Endothelial cell of umbilical vein (primary cell): Measurements from ENCODE around the gene SLC10A7. TPM values are rescaled to one million over a fixed set of nuclear protein-coding genes. Genes with fewer than 3 reads are reported as not detected.

Source experiments
- BruUV-seq: library from RNA; stranded (reverse); fragments of 400-500 nt; replicated peaks from 2 replicates; lab custom pipeline; 2021; lab: Mats Ljungman, UMichigan
- CTCF ChIA-PET: fragments of 300-600, 350-600 bp; sonication (Branson Sonifier 250); formaldehyde crosslinking; loops from one replicate; lab custom pipeline; 2021; ENCODE audit warnings: antibody characterized with exemption, inconsistent platforms; lab: Charles Lee
- POLR2A ChIA-PET: fragments of 300-600, 350-600 bp; sonication (Branson Sonifier 250); formaldehyde crosslinking; loops from one replicate; lab custom pipeline; 2021; ENCODE audit warnings: antibody characterized with exemption, inconsistent platforms; lab: Charles Lee
- DNase-seq: peaks from one replicate; pipeline ENCODE4 v3.0.0-alpha.2; 2011; ENCODE audit warnings: low read depth, low spot score
- FAIRE-seq: peaks from 2 replicates; lab custom pipeline; 2011; peaks lifted over from hg19 to GRCh38; lab: Jason Lieb, UNC
- H2AFZ ChIP-seq: 2 replicates; pipeline ENCODE4 v1.6.0; 2012; ENCODE audit warnings: low read depth, low read length, control low read depth, inconsistent platforms
- H3K27ac ChIP-seq: 2 replicates; pipeline ENCODE4 v1.5.1; 2011; ENCODE audit warnings: low read depth, mild to moderate bottlenecking, control low read depth, low read length, moderate library complexity; ENCODE audit not compliant: insufficient read depth
- H3K27me3 ChIP-seq, 2 experiments: 2 replicates each; pipeline versions ENCODE4 v1.6.0 to v1.6.1; 2011; ENCODE audit warnings: low read length in 2 of 2, mixed read lengths in 1 of 2; ENCODE audit not compliant: control insufficient read depth in 2 of 2, insufficient read depth in 2 of 2
- H3K36me3 ChIP-seq, 2 experiments: 2 replicates in 1 of 2; 3 replicates in 1 of 2; pipeline ENCODE4 v1.5.1; 2011; ENCODE audit warnings: low read length in 2 of 2, mild to moderate bottlenecking in 1 of 2, moderate library complexity in 1 of 2; ENCODE audit not compliant: control insufficient read depth in 2 of 2, insufficient read depth in 2 of 2; ENCODE audit errors: extremely low read depth in 1 of 2
- H3K4me1 ChIP-seq: 3 replicates; pipeline ENCODE4 v1.5.1; 2011; ENCODE audit warnings: mild to moderate bottlenecking, low read length; ENCODE audit not compliant: control insufficient read depth, insufficient read depth; ENCODE audit errors: extremely low read depth
- H3K4me2 ChIP-seq: 2 replicates; pipeline ENCODE4 v1.6.1; 2011; ENCODE audit warnings: low read length, control low read depth, mixed read lengths; ENCODE audit not compliant: insufficient read depth
- H3K4me3 ChIP-seq, 3 experiments: fragments of 200-600 bp in 1 of 3; sonication (generic), shearing (Covaris generic) in 1 of 3; replicated peaks in 1 of 3; 2 replicates each; pipeline ENCODE4 v1.5.1; 2011 to 2016; ENCODE audit warnings: control low read depth in 3 of 3, low read length in 3 of 3, mild to moderate bottlenecking in 2 of 3, inconsistent platforms in 1 of 3, low read depth in 1 of 3, moderate library complexity in 1 of 3; ENCODE audit not compliant: insufficient read depth in 1 of 3
- H3K79me2 ChIP-seq: 2 replicates; pipeline ENCODE4 v1.6.0; 2012; ENCODE audit warnings: low read length, inconsistent platforms; ENCODE audit not compliant: control insufficient read depth, insufficient read depth
- H3K9ac ChIP-seq: replicated peaks from 2 replicates; pipeline ENCODE3; 2011; ENCODE audit warnings: low read length, control low read depth; ENCODE audit not compliant: insufficient read depth; ENCODE audit errors: extremely low read depth
- H3K9me1 ChIP-seq: replicated peaks from 3 replicates; pipeline ENCODE4 v1.6.0; 2011; ENCODE audit warnings: mild to moderate bottlenecking, low read length; ENCODE audit not compliant: control insufficient read depth, insufficient read depth; ENCODE audit errors: extremely low read depth
- H3K9me3 ChIP-seq: replicated peaks from 2 replicates; pipeline ENCODE4 v1.5.1; 2012; ENCODE audit warnings: low read length, inconsistent platforms; ENCODE audit not compliant: control insufficient read depth, insufficient read depth
- H4K20me1 ChIP-seq: replicated peaks from 2 replicates; pipeline ENCODE3; 2011; ENCODE audit warnings: mild to moderate bottlenecking, low read length; ENCODE audit not compliant: control insufficient read depth, insufficient read depth; ENCODE audit errors: extremely low read depth
- EZH2 ChIP-seq: IDR thresholded peaks from 2 replicates; pipeline ENCODE4 v1.6.1; 2012; ENCODE audit warnings: borderline replicate concordance, low read depth, mild to moderate bottlenecking, moderate library complexity, low read length, inconsistent platforms; ENCODE audit not compliant: severe bottlenecking
- FOS ChIP-seq: IDR thresholded peaks from 2 replicates; pipeline ENCODE4 v1.6.1; 2011; ENCODE audit warnings: mild to moderate bottlenecking, low read length, moderate library complexity, borderline replicate concordance; ENCODE audit not compliant: insufficient read depth
- GATA2 ChIP-seq: IDR thresholded peaks from 2 replicates; pipeline ENCODE4 v1.7.0; 2011; ENCODE audit warnings: low read depth, mild to moderate bottlenecking, moderate library complexity, mixed read lengths, low read length; ENCODE audit not compliant: insufficient read length, insufficient read depth
- JUN ChIP-seq: IDR thresholded peaks from 2 replicates; pipeline ENCODE4 v1.6.1; 2011; ENCODE audit warnings: borderline replicate concordance, low read depth; ENCODE audit not compliant: insufficient read length, insufficient read depth
- MAX ChIP-seq: IDR thresholded peaks from 2 replicates; pipeline ENCODE4 v1.6.1; 2011; ENCODE audit not compliant: insufficient read depth, insufficient read length
- MYC ChIP-seq: IDR thresholded peaks from one replicate; pipeline ENCODE4 v1.6.1; 2011; ENCODE audit warnings: mild to moderate bottlenecking, low read depth, low read length
- POLR2A ChIP-seq: IDR thresholded peaks from 2 replicates; pipeline ENCODE4 v1.6.1; 2012; ENCODE audit warnings: low read depth, mild to moderate bottlenecking, control low read depth, low read length
- POLR2AphosphoS5 ChIP-seq: IDR thresholded peaks from 2 replicates; pipeline ENCODE4 v1.6.1; 2012; ENCODE audit warnings: low read depth, mild to moderate bottlenecking, control low read depth, low read length, moderate library complexity; ENCODE audit not compliant: insufficient read depth
- dilution Hi-C: fragments of 300-500 bp; cut with MboI; formaldehyde crosslinking; loops from one replicate; pipeline ENCODE4 v1.15.0; 2019; ENCODE audit warnings: low sequenced_read_pairs; ENCODE audit not compliant: extremely low pct_ligation_motif_present
- intact Hi-C: fragments of 100-400 bp; cut with micrococcal nuclease; formaldehyde crosslinking; loops from one replicate; pipeline ENCODE4 v1.10.0; 2022
- polyA plus RNA-seq, 4 experiments: library from polyadenylated mRNA; depleted of rRNA in 3 of 4; stranded (reverse) in 3 of 4; unstranded in 1 of 4; fragments of >200 nt; gene quantifications; 2 replicates each; pipeline versions ENCODE4 v1.2.1 to v1.2.3, GENCODE V29; 2011 to 2012; ENCODE audit warnings: missing spikeins in 1 of 4
- total RNA-seq: library from RNA; stranded (reverse); gene quantifications from 2 replicates; pipeline ENCODE4 v1.2.3, GENCODE V29; 2021
- TF ChIP-seq, protein P1 (sequence below), 2 donors: IDR thresholded peaks; 1 replicate in 1 of 2; 2 replicates in 1 of 2; pipeline ENCODE4 v1.5.1; 2011; ENCODE audit warnings: low read length in 2 of 2, mild to moderate bottlenecking in 2 of 2, moderate library complexity in 2 of 2, control low read depth in 1 of 2, inconsistent platforms in 1 of 2, low read depth in 1 of 2; ENCODE audit not compliant: insufficient read depth in 1 of 2; ENCODE audit errors: extremely low read depth in 1 of 2

The SLC10A7 gene
- total and polyA plus RNA-seq, 2 donors (not counting 3 experiments of a cell fraction or from before 2014, with no cell fraction given): 13.6 to 20.4 TPM

- FAIRE-seq (no peak), DNase-seq (no peak)
These were observed 310.3 kb downstream of the SLC10A7 start for GRCh38 chr4:146211440-146211839.

More at GRCh38 chr4:146211440-146211839, 310.3 kb downstream of the SLC10A7 start:
- BruUV-seq: no TSS peak
- H3K4me3 ChIP-seq: no peak overlapping the region
- dilution Hi-C loops (no loop called here), intact Hi-C loops (no loop called here)
- ChIA-PET POLR2A (interaction anchor here (0.6 kb wide), 1 partner anchor 1138 kb away, joined by 9 read pairs; no protein-coding TSS in a partner anchor), CTCF (interaction anchor here (1.4 kb wide), 1 partner anchor 11 kb away, joined by 3 read pairs; no protein-coding TSS in a partner anchor)
- no peaks in the 10 kb centered on the region for H4K20me1 ChIP-seq
- H3K27ac ChIP-seq: no peak overlapping the region
- H3K9ac ChIP-seq: no peak overlapping the region
- no peaks in the 10 kb centered on the region for H3K79me2 ChIP-seq
- no peak overlapping the region for H3K4me2 ChIP-seq
- no peak overlapping the region for H2AFZ ChIP-seq
- TF ChIP-seq EZH2 (no peak), POLR2A (no peak), FOS (no peak), MAX (no peak), POLR2AphosphoS5 (no peak), MYC (no peak), JUN (no peak), GATA2 (no peak)
- TF ChIP-seq, protein P1, sequence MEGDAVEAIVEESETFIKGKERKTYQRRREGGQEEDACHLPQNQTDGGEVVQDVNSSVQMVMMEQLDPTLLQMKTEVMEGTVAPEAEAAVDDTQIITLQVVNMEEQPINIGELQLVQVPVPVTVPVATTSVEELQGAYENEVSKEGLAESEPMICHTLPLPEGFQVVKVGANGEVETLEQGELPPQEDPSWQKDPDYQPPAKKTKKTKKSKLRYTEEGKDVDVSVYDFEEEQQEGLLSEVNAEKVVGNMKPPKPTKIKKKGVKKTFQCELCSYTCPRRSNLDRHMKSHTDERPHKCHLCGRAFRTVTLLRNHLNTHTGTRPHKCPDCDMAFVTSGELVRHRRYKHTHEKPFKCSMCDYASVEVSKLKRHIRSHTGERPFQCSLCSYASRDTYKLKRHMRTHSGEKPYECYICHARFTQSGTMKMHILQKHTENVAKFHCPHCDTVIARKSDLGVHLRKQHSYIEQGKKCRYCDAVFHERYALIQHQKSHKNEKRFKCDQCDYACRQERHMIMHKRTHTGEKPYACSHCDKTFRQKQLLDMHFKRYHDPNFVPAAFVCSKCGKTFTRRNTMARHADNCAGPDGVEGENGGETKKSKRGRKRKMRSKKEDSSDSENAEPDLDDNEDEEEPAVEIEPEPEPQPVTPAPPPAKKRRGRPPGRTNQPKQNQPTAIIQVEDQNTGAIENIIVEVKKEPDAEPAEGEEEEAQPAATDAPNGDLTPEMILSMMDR (IDR thresholded peaks at IDR 0.05; ENCODE audit: extremely low read depth in 1 of 2, insufficient read depth in 1 of 2, low read depth in 1 of 2, low read length in 2 of 2): no peak
- H3K27me3 ChIP-seq: peaks cover 2 to 15% of the 10 kb centered on the region in 2 experiments
- H3K9me3 ChIP-seq: no peaks in the 10 kb centered on the region
- no peaks in the 10 kb centered on the region for H3K36me3 ChIP-seq
- H3K9me1 ChIP-seq: no peaks in the 10 kb centered on the region
- no peaks in the 10 kb centered on the region for H3K4me1 ChIP-seq
